ENCODE results near the gene SYNGR4.

Gene SYNGR4

GRCh38 chr19:48348737-48349136 lies 15.4 kb upstream of the SYNGR4 start:
- no peak overlapping the region for H3K4me3 ChIP-seq (replicated peaks in 1 of 2; ENCODE audit: low read depth in 2 of 2, low read length in 2 of 2)
- no peak for TF ChIP-seq CTCF (IDR thresholded peaks at IDR 0.05; ENCODE audit: low read depth, low read length)
- no peak for DNase-seq (ENCODE audit: low read depth in 2 of 2)

- DNase-seq (ENCODE audit: low read depth in 2 of 2) = no peak
- H3K4me3 ChIP-seq (replicated peaks in 1 of 2; ENCODE audit: low read depth in 2 of 2, low read length in 2 of 2) = no peak overlapping the region
- no peak for TF ChIP-seq CTCF (IDR thresholded peaks at IDR 0.05; ENCODE audit: low read depth, low read length)
Measured at GRCh38 chr19:48350856-48351255, 13.3 kb upstream of the SYNGR4 start.

- peak; percentile 66 to 68 for DNase-seq (ENCODE audit: low read depth in 2 of 2)
- TF ChIP-seq CTCF (IDR thresholded peaks at IDR 0.05; ENCODE audit: low read depth, low read length) = peak; percentile 85
- H3K4me3 ChIP-seq (replicated peaks in 1 of 2; ENCODE audit: low read depth in 2 of 2, low read length in 2 of 2) = no peak overlapping the region
Measured at GRCh38 chr19:48351341-48351752, 12.8 kb upstream of the SYNGR4 start.

GRCh38 chr19:48353677-48354076 lies 10.5 kb upstream of the SYNGR4 start:
- H3K4me3 ChIP-seq (replicated peaks in 1 of 2; ENCODE audit: low read depth in 2 of 2, low read length in 2 of 2) = no peak overlapping the region
- no peak for TF ChIP-seq CTCF (IDR thresholded peaks at IDR 0.05; ENCODE audit: low read depth, low read length)
- no peak for DNase-seq (ENCODE audit: low read depth in 2 of 2)

- no peak overlapping the region for H3K4me3 ChIP-seq (replicated peaks in 1 of 2; ENCODE audit: low read depth in 2 of 2, low read length in 2 of 2)
- DNase-seq (ENCODE audit: low read depth in 2 of 2) = no peak
- no peak for TF ChIP-seq CTCF (IDR thresholded peaks at IDR 0.05; ENCODE audit: low read depth, low read length)
Measured at GRCh38 chr19:48354332-48354992, 9.7 kb upstream of the SYNGR4 start.

GRCh38 chr19:48355365-48355954 lies 8.7 kb upstream of the SYNGR4 start:
- no peak for TF ChIP-seq CTCF (IDR thresholded peaks at IDR 0.05; ENCODE audit: low read depth, low read length)
- no peak overlapping the region for H3K4me3 ChIP-seq (replicated peaks in 1 of 2; ENCODE audit: low read depth in 2 of 2, low read length in 2 of 2)
- DNase-seq (ENCODE audit: low read depth in 2 of 2) = no peak
